ENCODE results near the gene EWSR1.

EWSR1 gene

DNA sequence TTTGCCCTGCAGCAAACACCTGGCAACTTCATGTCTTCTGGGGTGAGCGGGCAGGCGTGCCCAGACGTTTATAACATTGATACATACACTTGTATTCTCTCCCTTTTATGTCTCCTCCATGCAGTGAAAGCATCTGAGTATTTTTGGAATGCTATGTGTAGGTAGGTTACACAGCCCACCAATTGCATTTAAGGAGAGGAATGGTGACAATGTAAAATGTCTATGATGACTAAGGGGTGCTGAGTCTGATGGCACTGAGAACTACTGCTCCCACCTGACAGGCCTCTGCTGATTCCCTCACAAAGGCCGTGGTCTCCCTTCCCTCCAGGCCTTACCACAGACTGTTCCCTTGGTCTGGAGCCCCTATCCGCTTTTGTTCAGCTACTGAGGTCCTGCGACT lies 70.3 kb downstream of the EWSR1 start:
- ChIA-PET CTCF (no interaction called here), POLR2A (no interaction called here)
- H3K9me3 ChIP-seq (ENCODE audit: control extremely low read depth in 1 of 5, control insufficient read depth in 4 of 5, insufficient read depth in 2 of 5, low read depth in 1 of 5, low read length in 4 of 5), result no peaks in the 10 kb centered on the region
- H3K27ac ChIP-seq (ENCODE audit: insufficient read depth in 1 of 2, low read depth in 1 of 2, low read length in 2 of 2, poor library complexity in 1 of 2, severe bottlenecking in 2 of 2), result no peak overlapping the region
- H3K36me3 ChIP-seq (ENCODE audit: control insufficient read depth in 4 of 4, insufficient read depth in 4 of 4, low read length in 3 of 4), result peaks cover 8 to 96% (median 75%) of the 10 kb centered on the region in 4 experiments
- peaks cover 0 to 14% (median 3%) of the 10 kb centered on the region in 4 experiments for H3K4me1 ChIP-seq (ENCODE audit: control extremely low read depth in 1 of 4, control insufficient read depth in 4 of 4, insufficient read depth in 4 of 4, low read length in 3 of 4)
- WGBS (ENCODE audit: insufficient coverage), result 98% methylated on average over 5 of the region's 6 CpGs
- no peak for DNase-seq
- H3K4me3 ChIP-seq (ENCODE audit: control insufficient read depth in 1 of 7, extremely low read depth in 1 of 7, insufficient read depth in 4 of 7, low read depth in 2 of 7, low read length in 6 of 7), result no peak overlapping the region
- no peaks in the 10 kb centered on the region for H3K27me3 ChIP-seq (replicated peaks in 2 of 5; ENCODE audit: control insufficient read depth in 4 of 5, insufficient read depth in 5 of 5, low read length in 4 of 5)

DNA sequence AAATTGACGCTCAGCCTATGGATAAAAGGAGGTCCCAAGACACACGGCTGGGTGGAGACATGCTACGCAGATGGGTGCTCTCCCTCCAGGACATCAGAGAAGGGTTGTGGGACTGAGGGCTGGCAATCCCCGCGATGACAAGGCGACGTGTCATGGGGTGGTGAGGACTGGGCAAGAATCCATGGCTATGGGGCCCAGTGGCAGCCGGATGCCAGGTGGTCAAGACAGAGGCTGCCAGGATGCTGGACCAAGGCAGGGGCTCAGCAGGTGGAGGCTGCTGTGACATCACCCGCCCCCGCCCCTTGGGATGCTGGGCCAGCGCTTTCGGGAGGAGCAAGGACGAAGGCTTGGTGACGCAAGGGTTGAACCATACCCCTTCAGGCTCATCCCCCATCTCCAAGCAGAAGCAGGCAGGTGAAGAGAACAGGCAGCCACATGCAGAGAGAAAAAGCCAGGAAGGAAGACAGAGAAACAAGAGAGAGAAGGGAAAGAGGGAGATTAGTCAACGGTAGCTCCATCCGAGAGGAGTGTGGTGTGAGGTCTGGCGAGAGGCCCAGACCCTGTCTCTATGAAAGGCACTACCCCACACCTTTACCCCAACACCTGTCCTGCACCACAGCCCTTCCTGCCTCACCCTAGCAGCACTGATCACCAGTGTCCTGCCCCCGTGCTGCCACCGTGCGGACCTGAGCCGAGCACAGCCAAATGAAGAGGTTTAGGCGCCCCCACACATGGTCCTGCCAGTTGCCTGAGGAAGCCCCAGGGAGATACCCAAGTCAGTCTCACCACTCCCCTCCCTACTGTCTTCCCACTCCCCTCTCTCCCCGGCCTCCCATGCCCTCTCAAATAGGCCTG lies 71.5 kb downstream of the EWSR1 start:
- POLR2A ChIA-PET, result no interaction called here
- Histone ChIP-seq H3K4me3 (ENCODE audit: control insufficient read depth in 1 of 7, extremely low read depth in 1 of 7, insufficient read depth in 4 of 7, low read depth in 2 of 7, low read length in 6 of 7) (no peak overlapping the region), H3K27ac (ENCODE audit: insufficient read depth in 1 of 2, low read depth in 1 of 2, low read length in 2 of 2, poor library complexity in 1 of 2, severe bottlenecking in 2 of 2) (no peak overlapping the region), H3K27me3 (replicated peaks in 2 of 5; ENCODE audit: control insufficient read depth in 4 of 5, insufficient read depth in 5 of 5, low read length in 4 of 5) (no peaks in the 10 kb centered on the region), H3K36me3 (ENCODE audit: control insufficient read depth in 4 of 4, insufficient read depth in 4 of 4, low read length in 3 of 4) (peaks cover 11 to 94% (median 75%) of the 10 kb centered on the region in 4 experiments), H3K9me3 (ENCODE audit: control extremely low read depth in 1 of 5, control insufficient read depth in 4 of 5, insufficient read depth in 2 of 5, low read depth in 1 of 5, low read length in 4 of 5) (no peaks in the 10 kb centered on the region), H3K4me1 (ENCODE audit: control extremely low read depth in 1 of 4, control insufficient read depth in 4 of 4, insufficient read depth in 4 of 4, low read length in 3 of 4) (peaks cover 0 to 17% (median 3%) of the 10 kb centered on the region in 4 experiments)
- CTCF ChIA-PET, result no interaction called here
- no peak for DNase-seq
- WGBS (ENCODE audit: insufficient coverage), result 99% methylated on average over 21 of the region's 23 CpGs

DNA sequence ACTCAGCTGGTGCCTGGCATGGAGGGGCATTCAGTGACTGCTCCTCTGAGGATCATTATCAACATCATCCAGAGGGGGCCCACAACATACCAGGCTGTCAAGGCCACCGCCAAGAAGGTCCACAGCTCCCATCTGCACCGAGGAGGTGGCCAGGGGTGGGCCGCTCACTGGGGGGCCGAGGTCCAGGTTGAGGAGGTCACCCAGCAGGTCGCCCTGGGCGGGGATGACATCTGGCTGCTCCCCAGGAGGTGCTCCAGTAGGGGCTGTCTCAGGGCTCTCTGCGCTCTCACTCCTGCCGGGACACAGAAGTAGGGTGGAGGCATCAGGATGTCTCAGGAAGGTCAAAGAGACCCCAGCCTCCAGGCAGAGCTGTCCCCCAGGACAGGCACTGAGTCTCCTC lies 72.5 kb downstream of the EWSR1 start:
- H3K9me3 ChIP-seq (ENCODE audit: control extremely low read depth in 1 of 5, control insufficient read depth in 4 of 5, insufficient read depth in 2 of 5, low read depth in 1 of 5, low read length in 4 of 5), result no peaks in the 10 kb centered on the region
- H3K36me3 ChIP-seq (ENCODE audit: control insufficient read depth in 4 of 4, insufficient read depth in 4 of 4, low read length in 3 of 4), result peaks cover 11 to 87% (median 69%) of the 10 kb centered on the region in 4 experiments
- H3K27ac ChIP-seq (ENCODE audit: insufficient read depth in 1 of 2, low read depth in 1 of 2, low read length in 2 of 2, poor library complexity in 1 of 2, severe bottlenecking in 2 of 2), result no peak overlapping the region
- no peaks in the 10 kb centered on the region for H3K27me3 ChIP-seq (replicated peaks in 2 of 5; ENCODE audit: control insufficient read depth in 4 of 5, insufficient read depth in 5 of 5, low read length in 4 of 5)
- WGBS (ENCODE audit: insufficient coverage), result 100% methylated on average over 8 of the region's 8 CpGs
- POLR2A ChIA-PET, result no interaction called here
- H3K4me1 ChIP-seq (ENCODE audit: control extremely low read depth in 1 of 4, control insufficient read depth in 4 of 4, insufficient read depth in 4 of 4, low read length in 3 of 4), result peaks cover 0 to 17% (median 3%) of the 10 kb centered on the region in 4 experiments
- no peak for DNase-seq
- no peak overlapping the region for H3K4me3 ChIP-seq (ENCODE audit: control insufficient read depth in 1 of 7, extremely low read depth in 1 of 7, insufficient read depth in 4 of 7, low read depth in 2 of 7, low read length in 6 of 7)
- CTCF ChIA-PET, result no interaction called here

DNA sequence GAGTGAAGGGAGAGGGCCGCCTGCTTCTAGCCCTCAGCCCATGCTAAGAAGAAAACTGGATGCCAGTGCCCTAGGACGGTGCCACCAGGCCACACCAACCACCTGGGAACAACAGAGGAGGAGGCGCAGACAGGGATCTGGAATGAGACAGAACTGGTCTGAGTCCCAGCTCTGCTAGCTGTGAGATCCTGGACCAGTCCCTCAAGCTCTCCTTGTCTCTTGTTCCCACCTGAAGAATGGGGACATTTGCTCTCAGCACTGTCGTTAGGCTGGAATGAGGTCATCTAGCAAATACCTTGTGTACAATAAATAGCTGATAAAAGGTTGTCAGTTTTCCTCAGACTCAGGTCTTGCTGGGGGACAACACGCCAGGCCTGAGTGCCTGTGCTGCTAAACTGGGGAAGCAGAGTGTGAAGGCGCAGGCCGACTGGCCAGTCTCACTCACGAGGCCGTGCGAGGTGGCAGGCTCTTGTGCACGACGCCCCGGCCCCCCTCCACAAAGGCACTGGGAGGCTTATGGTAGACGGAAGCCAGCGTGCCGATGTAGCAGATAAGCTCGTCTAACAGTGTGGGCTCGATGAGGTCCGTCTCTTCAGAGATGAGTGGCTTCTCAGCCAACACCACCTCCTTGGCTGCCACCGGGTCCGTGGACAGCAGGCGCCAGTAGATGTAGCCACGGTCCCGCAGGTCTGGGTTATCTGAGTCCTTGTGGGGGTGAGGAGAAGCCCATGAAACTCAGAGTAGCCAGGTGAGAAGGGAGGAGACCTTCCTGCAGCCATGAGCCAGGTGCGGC lies 73.2 kb downstream of the EWSR1 start:
- Histone ChIP-seq H3K9me3 (ENCODE audit: control extremely low read depth in 1 of 5, control insufficient read depth in 4 of 5, insufficient read depth in 2 of 5, low read depth in 1 of 5, low read length in 4 of 5) (no peaks in the 10 kb centered on the region), H3K27me3 (replicated peaks in 2 of 5; ENCODE audit: control insufficient read depth in 4 of 5, insufficient read depth in 5 of 5, low read length in 4 of 5) (no peaks in the 10 kb centered on the region), H3K4me3 (ENCODE audit: control insufficient read depth in 1 of 7, extremely low read depth in 1 of 7, insufficient read depth in 4 of 7, low read depth in 2 of 7, low read length in 6 of 7) (no peak overlapping the region), H3K27ac (ENCODE audit: insufficient read depth in 1 of 2, low read depth in 1 of 2, low read length in 2 of 2, poor library complexity in 1 of 2, severe bottlenecking in 2 of 2) (no peak overlapping the region), H3K36me3 (ENCODE audit: control insufficient read depth in 4 of 4, insufficient read depth in 4 of 4, low read length in 3 of 4) (peaks cover 11 to 86% (median 70%) of the 10 kb centered on the region in 4 experiments), H3K4me1 (ENCODE audit: control extremely low read depth in 1 of 4, control insufficient read depth in 4 of 4, insufficient read depth in 4 of 4, low read length in 3 of 4) (peaks cover 0 to 17% (median 3%) of the 10 kb centered on the region in 4 experiments)
- no peak for DNase-seq
- 98% methylated on average over 19 of the region's 25 CpGs for WGBS (ENCODE audit: insufficient coverage)
- POLR2A ChIA-PET, result no interaction called here
- CTCF ChIA-PET, result no interaction called here

DNA sequence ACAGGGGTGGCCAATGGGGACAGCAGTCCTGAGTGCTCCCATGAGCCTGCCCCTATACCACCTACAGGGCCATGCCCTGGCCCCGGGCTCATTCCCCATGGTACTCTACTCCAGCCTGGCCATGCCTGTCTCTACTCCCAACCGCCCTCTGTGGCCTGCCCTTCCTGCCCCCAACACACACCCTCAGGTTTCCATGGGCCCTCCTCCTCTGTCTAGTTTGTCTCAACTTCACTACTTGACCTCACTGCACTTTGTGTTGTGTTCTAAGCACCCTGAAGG lies 73.7 kb downstream of the EWSR1 start:
- no peaks in the 10 kb centered on the region for H3K9me3 ChIP-seq (ENCODE audit: control extremely low read depth in 1 of 5, control insufficient read depth in 4 of 5, insufficient read depth in 2 of 5, low read depth in 1 of 5, low read length in 4 of 5)
- 100% methylated on average over 2 of the region's 2 CpGs for WGBS (ENCODE audit: insufficient coverage)
- H3K27me3 ChIP-seq (replicated peaks in 2 of 5; ENCODE audit: control insufficient read depth in 4 of 5, insufficient read depth in 5 of 5, low read length in 4 of 5), result no peaks in the 10 kb centered on the region
- H3K27ac ChIP-seq (ENCODE audit: insufficient read depth in 1 of 2, low read depth in 1 of 2, low read length in 2 of 2, poor library complexity in 1 of 2, severe bottlenecking in 2 of 2), result no peak overlapping the region
- H3K4me1 ChIP-seq (ENCODE audit: control extremely low read depth in 1 of 4, control insufficient read depth in 4 of 4, insufficient read depth in 4 of 4, low read length in 3 of 4), result peaks cover 0 to 17% (median 3%) of the 10 kb centered on the region in 4 experiments
- ChIA-PET CTCF (interaction anchor here (1.0 to 1.1 kb wide), 2 partner anchors 9 to 10 kb away, joined by 3 to 4 read pairs; no protein-coding TSS in a partner anchor), POLR2A (no interaction called here)
- no peak for DNase-seq
- H3K4me3 ChIP-seq (ENCODE audit: control insufficient read depth in 1 of 7, extremely low read depth in 1 of 7, insufficient read depth in 4 of 7, low read depth in 2 of 7, low read length in 6 of 7), result no peak overlapping the region
- peaks cover 10 to 88% (median 73%) of the 10 kb centered on the region in 4 experiments for H3K36me3 ChIP-seq (ENCODE audit: control insufficient read depth in 4 of 4, insufficient read depth in 4 of 4, low read length in 3 of 4)

DNA sequence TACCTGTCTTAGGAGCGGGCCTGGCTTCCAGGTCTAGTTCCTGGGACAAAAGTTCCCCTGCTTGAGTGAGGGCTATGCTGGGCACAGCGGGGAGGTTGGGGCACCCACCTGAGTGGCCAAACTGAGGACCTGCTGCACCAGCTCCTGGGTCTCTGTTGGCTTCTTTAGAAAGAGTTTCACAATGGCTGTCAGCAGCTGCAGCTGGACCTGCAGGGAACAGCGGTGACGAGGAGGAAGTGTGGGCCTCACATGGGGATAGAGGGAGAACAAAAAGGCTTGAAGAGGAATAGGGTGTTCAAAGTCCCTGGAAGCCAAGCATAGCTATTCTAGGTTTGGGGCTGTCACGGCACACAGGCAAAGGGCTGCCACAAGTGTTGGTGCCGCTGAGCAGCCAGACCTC lies 74.1 kb downstream of the EWSR1 start:
- no peak overlapping the region for H3K27ac ChIP-seq (ENCODE audit: insufficient read depth in 1 of 2, low read depth in 1 of 2, low read length in 2 of 2, poor library complexity in 1 of 2, severe bottlenecking in 2 of 2)
- H3K4me3 ChIP-seq (ENCODE audit: control insufficient read depth in 1 of 7, extremely low read depth in 1 of 7, insufficient read depth in 4 of 7, low read depth in 2 of 7, low read length in 6 of 7), result no peak overlapping the region
- ChIA-PET POLR2A (no interaction called here), CTCF (interaction anchor here (1.0 to 1.1 kb wide), 2 partner anchors 9 kb away, joined by 3 to 4 read pairs; no protein-coding TSS in a partner anchor)
- H3K9me3 ChIP-seq (ENCODE audit: control extremely low read depth in 1 of 5, control insufficient read depth in 4 of 5, insufficient read depth in 2 of 5, low read depth in 1 of 5, low read length in 4 of 5), result no peaks in the 10 kb centered on the region
- no peaks in the 10 kb centered on the region for H3K27me3 ChIP-seq (replicated peaks in 2 of 5; ENCODE audit: control insufficient read depth in 4 of 5, insufficient read depth in 5 of 5, low read length in 4 of 5)
- H3K4me1 ChIP-seq (ENCODE audit: control extremely low read depth in 1 of 4, control insufficient read depth in 4 of 4, insufficient read depth in 4 of 4, low read length in 3 of 4), result peaks cover 0 to 17% (median 3%) of the 10 kb centered on the region in 4 experiments
- peaks cover 11 to 88% (median 75%) of the 10 kb centered on the region in 4 experiments for H3K36me3 ChIP-seq (ENCODE audit: control insufficient read depth in 4 of 4, insufficient read depth in 4 of 4, low read length in 3 of 4)
- no peak for DNase-seq
- WGBS (ENCODE audit: insufficient coverage), result 78% methylated on average over 6 of the region's 6 CpGs
